GM19043 (cell line): Measurements from ENCODE around the gene IRF2BPL.
A peak's percentile ranks its signal among the peaks of the same experiment; 100 is the strongest.
"Not testable (repeated sequence)": the region's sequence is repeated elsewhere in the genome, so short reads cannot be mapped to it uniquely, and the experiment has no call there.

Experiments
- ATAC-seq: cut with Tn5 transposase; IDR thresholded peaks from one replicate; pipeline ENCODE4 v1.9.1; 2021; ENCODE audit warnings: low read depth; ENCODE audit not compliant: unreplicated experiment

Gene IRF2BPL

DNA sequence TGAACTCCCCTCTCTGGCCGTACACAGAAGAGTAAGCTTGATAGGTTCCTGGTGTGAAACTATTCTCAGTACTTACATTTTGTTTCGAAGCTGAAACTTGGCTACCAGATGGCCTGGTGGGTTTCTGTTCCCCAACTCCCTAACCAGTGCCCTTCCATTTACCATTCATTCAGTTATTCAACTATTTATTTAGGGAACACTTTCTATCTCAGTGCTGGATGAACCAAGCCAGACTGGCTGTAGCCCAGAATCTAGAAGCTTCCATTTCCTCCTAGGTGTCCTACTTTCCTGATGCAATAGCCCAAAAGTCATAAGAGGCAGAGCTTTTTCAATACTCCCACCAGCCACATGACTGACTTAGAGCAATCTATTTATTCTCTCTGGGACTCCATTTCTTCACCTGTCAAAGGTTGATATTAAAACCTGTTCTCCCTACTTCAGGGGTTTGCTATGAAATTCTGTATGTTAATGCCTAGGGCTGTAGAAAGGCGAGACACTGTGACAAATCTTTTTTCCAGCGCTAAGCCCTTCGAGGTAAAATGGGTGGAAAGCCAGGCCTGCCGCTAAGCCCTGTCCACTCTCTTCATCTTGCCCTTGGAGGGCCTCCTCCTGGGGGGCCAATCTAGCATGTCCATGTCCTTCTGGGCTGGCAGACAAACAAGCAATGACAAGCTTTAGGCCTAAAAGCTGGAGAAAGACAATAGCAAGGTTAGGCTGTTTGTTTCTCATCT, 8.1 kb upstream of the IRF2BPL start:
- no peak for ATAC-seq

DNA sequence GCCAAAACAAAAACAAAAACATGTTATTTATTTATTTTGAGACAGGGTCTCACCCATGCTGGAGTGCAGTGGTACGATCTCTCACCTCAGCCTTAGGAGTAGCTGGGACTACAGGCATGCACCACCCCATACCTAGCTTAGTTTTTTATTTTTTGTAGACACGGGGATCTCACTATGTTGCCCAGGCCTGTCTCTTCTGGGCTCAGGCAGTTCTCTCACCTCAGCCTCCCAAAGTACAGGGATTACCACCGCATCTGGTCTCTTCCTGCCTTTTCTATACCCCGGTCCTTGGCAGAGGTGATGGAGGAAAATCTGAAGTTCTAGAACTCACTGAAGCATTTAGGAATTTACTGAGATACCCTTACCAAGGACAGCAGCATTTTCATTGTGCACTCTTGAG, 6.8 kb upstream of the IRF2BPL start:
- ATAC-seq, result no peak

DNA sequence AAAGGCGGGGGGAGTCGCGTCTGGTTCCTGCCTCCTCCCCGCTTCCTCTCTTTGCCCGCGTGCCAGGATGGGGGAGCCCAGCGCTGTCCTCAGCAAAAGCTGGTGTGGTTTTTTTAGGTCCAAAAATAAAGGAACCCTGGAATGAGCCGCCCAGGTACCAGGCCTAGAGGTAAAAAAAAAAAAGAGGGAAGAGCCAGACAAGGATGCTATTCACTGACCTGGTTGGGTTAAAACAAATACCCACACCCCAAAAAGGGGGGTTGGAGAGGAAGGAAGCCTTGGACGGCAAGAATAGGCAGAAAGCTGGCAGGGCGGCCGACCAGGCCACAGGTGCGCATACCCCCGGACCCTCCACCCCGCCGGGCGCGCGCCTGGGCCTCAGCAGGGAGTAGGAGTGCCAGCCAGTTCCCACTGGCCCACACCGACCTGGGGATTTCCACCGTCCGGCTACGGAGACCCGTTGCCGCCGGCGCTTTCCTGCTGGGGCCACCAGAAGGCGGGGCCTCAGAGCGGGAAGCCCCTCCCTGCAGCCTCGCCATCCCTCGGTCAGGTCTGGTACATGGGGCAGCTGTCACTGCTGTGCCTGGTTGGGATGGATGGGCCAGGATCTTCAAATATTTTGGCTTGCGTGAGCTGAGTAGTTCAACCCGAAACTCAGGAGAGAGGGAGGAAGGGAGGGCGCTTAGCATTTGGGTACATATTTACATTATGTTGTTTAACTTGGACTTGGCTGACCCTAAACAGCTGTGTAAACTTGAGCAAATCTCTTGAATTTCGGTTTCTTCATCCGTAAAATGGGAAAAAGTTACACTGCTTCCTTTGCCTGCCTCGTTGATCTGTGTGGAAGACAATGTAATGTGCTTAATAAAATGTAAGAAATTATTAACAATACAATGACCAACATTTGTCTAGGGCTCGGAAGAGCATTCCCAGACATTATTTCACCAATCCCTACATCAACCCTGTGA, 5.4 kb upstream of the IRF2BPL start:
- peak; percentile 56 for ATAC-seq

DNA sequence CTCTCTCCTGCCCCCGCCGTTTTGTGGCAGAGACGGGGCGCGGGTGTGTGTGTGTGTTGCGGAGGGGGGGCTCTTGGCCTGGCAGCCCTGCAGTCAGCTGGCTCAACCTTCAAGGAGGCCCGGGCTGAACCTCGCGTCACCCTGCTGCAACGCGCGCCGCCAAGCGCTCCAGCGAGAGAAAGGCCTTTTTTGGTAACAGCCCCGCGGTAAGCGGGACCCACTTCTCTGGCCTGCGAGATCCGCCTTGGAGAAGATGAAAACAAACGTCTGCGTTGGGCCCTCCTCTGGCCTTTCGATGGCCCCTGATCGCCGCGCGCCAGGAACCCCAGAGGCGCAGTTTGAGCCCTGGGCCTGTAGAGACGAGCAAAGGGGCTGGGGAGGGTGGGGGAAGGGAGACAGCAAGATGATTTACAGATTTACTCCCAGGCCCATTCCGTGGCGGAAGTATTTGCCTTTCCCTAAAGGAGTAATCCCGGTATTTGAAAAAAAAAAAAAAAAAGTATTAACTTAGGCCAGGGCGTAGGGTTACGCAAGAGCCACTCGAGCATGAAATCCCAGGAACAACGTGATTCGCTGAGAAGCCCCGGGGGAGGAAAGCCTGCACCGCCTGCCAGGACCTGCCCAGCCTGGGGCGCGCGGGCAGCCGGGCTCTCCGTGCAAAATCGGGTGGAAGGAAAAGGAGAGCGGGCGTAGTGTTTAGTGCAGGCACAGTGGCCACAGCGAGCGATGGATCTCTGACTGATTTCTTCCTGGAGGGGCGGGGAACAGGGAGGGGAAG, 4.5 kb upstream of the IRF2BPL start:
- peak; percentile 0 for ATAC-seq

DNA sequence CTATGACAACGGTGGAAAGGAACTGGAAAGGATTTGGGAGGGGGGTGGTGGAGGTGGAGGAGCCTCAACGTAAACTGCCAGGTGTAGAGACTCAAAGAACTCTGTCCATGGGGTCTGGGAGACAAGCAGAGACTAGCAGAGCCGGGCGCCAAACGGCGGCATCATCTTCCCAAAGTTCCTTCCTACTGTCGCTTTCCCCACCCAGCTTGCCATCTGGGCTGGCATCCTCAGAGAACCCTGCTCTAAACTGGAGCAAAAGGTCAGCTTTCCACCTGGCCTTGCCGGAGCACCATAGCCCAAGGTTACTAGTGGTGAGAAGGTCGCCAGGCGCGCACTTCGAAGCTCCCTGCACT, 4.0 kb upstream of the IRF2BPL start:
- no peak for ATAC-seq

DNA sequence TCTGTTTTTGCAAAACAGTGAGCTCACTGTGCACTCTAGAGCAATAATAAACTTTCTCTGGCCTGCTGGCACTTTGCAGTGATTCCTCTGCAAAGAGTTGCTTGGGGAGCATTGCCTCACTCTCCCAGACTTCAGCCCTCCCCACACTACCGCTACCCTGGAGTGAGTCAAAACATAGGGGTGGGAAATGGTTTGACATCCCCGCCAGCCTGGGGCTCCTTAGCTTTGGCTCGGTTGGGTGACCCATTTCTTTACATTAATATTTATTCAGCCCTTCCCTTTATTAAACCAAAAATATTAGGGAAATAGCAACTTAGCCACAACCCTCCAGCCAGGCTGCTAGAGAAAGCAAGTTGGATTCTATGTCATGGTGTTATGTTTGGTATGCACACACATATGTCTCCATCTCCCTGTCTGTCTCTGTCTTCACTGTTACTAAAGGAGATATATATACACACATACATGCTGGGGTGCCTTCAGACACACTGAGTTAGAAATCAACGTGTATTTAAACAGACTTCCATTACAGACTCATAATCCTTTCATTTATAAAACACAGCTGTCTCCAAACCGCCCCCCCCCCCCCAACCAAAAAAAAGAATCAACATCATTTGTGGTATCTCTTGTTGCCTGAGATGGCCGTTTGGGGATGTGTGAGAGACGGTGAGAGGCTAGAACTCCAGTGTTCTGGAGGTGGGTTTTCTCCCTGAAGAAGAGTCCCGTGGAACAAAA, 3.4 kb upstream of the IRF2BPL start:
- no peak for ATAC-seq

DNA sequence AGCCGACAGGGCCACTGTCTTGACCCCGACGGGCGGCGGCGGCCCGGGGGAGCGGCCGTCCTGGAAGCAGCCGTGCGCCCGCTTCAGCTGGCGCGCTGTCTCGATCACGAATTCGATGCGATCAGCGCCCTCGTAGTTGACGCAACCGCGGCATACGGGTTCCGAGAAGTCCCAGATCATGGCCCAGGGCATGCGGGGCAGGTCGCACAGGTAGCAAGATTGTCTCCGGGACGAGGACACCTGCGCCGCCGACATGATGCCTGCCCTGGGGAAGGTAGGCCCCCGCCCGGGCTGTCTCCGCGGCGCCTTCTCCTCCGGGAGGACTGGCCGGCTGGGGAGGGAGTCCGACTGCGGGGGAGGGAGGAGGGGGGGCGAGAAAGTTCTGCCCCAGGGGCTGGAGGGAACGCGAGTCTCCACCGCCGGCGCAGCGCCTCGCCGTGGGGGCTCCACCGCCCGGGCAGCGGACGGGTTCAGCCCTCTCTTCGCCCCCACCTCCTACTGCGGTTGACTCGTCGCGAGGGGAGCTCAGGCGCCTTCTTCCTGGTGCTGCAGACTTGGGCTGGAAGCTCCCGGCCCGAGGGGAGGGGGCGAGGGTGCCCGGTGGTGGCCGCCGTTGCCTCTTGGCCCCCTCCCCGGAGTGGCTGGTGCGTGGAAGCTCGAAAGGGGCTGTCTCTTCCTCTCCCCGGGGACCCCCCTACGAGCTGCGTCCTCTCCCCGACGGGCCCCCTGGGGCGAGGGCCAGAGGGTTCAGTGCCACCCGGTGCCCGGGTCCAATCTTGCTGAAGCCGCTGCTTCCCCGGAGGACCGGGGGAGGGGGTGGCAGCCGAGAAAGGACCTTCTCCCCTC, 747 bp downstream of the IRF2BPL start:
- ATAC-seq, result peak; percentile 17

DNA sequence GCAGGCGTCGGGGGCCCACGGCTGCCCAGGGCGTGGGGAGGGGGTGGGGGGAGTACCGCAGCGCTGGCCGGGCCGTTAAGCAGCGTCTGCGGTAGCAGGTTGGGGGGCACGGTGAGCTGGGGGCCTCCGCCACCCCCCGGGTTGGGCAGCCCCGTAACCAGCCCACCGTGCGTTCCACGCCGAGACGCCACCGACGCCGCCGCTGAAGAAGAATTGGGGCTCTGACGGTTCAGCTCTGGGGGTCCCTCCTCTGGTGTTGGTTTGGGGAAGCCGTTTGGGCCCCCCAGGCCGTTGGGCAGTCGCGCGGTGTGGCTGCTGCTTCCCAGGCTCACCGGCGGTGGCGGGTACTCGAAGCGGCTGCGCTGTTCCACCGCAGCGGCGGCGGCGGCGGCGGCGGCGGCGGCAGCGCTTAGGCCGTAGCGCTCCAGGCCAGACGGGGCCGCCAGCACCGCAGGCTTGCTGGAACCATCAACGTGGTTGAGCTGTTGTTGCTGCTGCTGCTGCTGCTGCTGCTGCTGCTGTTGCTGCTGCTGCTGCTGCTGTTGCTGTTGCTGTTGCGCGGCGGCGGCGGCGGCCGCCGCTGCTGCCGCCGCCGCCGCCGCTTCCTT, 1.5 kb downstream of the IRF2BPL start:
- ATAC-seq, result no peak

DNA sequence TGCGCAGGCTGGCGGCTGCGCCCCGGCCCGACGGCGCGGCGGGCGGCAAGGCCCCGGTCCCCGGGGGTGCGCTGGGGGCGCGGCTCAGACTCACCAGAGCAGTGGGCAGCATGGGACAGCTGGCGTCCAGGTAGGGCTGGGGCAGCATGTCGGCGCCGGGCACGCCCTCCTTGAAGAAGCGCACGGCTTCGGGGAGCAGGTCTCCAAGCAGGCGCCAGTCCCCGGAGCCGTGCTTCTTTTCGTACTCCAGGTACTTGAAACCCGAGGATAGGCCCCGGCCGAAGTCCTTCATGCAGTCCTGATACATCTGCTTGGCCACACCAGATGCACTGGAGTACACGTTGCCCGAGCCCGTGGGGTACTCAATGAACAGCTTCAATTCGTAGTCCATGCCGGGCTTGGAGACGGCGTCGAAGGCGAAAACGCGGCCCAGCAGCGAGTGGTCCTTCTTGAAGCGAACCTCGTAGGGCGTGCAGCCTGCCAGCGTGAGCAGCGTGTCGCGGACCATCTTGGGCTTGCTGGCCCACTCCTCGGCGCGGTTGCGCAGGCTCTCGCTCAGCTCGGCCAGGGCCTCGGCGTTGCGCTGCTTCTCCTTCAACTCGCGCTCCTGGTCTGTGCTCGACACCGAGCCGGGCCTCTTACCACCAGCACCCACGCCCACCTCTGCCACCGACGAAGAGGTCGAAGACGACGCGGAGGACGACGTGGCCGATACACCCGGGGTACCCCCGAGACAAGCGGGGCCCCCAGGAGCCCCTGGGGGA, 2.2 kb downstream of the IRF2BPL start:
- no peak for ATAC-seq

DNA sequence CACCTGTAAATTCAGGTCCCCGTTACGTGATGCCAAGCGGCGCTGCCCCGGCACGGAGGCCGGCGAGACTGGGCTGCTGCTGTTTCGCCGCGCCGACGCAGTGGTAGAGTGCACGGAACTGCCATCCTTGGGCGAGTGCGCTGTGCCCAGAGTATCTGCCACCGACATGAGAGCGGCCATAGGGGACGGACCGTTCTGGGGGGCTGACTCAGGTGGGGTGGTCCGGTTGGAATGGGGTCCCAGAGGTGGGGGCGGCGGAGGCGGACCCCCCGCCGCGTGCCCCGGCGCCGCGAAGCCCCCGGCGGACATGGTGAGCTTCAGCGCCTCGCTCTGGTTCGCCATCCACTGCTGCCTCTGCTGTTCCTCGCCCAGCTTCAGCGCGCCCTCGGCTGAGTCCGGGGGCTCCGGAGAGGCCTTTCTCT, 2.8 kb downstream of the IRF2BPL start:
- no peak for ATAC-seq

DNA sequence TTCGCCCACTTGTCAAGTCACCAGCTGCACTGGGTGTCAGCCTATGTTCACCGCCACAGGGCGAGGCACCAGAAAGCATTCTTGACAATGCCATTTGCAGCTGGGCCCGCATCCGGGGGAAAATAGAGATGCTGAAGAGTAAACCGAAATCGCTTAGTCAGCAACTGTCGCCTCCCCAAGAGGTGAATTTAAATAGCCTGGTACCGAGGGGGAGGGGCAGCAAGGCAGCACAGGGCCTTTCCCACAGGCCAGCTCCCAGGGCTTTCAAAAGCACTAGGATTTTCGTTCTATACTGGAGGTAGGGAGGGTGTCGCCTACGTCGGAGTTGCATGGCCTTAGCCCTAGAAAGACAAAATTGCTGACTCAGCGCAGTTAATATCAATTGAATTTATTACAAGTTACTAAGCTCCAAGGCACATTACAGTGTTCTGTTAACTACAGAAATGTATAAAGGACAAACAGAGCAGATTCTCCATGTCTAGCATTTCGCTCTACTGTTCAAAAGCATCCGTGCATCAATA, 4.3 kb downstream of the IRF2BPL start:
- no peak for ATAC-seq

DNA sequence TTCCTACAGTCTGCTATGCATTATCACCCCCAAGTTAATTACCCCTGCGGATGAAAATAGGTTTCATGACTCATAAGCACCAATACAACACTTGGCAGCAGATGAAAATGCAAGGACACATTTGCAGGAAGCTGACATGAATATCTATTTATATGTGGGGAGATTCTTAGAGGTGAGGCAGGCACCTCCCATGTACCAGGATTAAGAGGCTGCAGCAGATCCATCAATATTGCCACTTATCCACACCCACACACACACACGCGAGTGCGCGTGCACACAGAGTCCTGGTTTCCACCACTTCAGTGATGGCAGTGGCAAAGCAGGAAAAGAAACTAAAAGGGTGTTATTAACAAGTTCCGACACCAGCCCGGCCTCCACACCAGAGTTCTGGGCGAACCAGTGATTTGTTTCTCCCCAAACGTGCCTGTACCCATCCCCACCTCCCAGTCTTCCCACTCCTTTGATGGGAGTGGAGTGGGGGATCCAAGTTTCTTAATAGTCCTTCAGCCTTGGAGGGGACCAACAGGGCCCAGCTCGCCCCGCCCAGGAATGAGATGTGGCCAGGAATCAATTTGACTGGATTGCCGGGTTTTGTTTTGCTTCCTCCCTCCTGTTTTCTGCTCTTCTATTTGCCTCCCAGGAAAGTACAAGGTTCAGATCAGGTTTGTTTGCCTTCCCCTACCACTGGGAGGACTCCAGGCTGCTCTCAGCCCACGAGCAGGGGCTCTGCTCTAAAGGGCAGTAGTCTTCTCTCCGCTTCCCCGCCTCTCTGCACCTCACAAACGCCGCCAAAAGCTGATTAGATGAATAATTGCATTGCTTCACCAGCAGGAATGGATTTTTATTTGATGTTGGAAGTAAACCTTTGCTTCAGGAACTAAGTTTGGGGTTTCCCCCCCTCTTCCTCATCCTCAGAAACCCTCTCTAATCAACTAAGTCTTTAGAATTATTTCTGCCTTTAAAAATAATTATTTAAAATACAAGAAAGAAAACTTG, 5.2 kb downstream of the IRF2BPL start:
- no peak for ATAC-seq

DNA sequence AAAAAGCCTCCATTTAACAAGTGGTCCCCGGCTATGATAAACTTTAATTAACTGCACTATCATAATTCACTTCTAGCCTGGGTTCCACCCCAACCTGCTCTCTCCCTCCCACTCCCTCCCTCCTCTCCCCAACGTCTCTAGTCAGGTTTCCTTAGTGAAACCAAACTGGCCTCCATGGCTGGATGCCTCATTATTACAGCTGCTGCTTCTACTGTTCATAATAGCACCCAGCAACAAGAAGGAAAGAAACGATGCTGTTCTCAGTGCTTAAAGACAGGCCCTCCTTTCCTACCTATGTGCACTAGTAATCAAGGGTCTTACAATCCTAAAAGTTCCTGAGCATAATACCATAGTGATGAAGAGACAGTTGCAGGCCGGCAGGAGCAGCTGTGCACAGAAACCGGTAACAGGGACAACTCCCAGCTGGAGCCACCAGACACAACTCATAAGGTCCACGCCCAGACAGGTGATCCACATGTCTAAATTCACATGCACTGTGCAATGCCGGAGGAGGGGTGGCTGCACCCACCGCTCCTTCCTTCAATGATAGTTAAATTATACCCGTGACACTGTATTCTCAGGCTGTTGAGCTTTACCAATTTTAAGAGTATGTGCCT, 6.2 kb downstream of the IRF2BPL start:
- peak; percentile 56 for ATAC-seq

DNA sequence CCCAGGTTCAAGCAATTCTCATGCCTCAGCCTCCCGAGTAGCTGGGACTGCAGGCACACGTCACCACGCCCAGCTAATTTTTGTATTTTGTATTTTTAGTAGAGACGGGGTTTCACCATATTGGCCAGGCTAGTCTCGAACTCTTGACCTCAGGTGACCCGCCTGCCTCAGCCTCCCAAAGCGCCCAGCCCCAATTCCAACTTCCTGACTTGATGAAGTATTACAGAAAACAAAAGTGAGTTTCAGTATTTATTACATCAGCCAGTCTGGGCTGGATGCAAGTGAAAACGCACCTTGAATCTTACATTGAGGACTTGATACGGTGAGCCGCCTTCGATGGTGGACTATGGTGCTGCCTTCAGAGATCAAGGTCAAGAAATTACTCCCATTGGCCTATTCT, 7.1 kb downstream of the IRF2BPL start:
- ATAC-seq, result not testable (repeated sequence)

DNA sequence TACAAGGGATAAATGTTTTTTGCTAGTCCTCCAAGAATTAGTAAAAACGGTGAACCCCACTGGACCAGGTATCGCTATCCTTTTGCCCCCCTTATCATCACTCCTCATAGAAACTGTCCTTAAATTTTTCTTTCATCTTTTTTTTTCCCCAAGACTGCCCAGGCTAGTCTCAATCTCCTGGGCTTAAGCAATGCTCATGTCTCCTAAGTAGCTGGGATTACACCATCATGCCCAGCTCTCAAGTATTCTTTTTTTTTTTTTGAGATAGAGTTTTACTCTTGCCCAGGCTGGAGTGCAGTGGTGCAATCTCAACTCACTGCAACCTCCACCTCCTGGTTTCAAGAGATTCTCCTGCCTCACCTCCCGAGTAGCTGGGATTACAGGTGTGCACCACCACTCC, 9.7 kb downstream of the IRF2BPL start:
- no peak for ATAC-seq

DNA sequence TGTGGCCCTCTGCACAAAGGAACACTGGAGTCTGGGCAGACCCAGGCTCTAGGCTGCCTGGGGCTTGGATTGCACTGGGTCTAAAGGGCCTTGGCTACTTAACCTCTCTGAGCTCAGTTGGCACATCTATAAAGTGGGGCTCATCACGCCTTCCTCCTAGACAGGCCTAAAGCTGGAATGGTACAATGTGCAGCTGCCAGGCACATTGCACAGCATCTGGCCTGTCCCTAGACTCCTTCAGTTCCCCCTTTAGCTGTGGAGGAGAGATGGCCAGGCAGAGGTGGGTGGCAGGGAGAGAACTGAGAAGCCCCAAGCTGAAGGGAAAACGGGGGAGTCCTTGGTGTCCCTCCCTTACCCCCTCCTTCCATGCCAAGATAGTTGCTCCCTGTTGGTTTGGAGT, 10.8 kb downstream of the IRF2BPL start:
- no peak for ATAC-seq

DNA sequence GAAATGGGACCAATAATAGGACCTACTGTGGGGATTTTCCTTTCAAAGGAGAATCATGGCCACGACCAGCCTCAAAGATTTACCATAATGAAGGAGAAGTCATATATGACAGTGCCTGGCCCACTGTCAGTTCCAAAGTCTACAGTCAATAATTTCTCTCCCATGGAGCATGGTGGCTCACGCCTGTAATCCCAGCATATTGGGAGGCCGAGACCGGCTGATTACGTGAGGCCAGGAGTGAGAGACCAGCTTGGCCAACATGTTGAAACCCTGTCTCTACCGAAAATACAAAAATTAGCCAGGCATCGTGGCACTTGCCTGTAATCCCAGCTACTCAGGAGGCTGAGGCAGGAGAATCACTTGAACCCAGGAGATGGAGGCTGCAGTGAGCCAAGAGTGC, 13.8 kb downstream of the IRF2BPL start:
- ATAC-seq, result no peak
